GM23338 (cell line): ENCODE measurements around the gene RIT2.

Experiments used
- CTCF ChIP-seq, 2 experiments: fragments of 200-600 bp in 1 of 2; sonication (generic) in 1 of 2; conservative IDR thresholded peaks; 2 replicates each; pipeline versions ENCODE4 v1.5.1 to v1.6.1; 2016 to 2017; ENCODE audit warnings: antibody characterized with exemption in 2 of 2, low read depth in 2 of 2, mild to moderate bottlenecking in 2 of 2, moderate library complexity in 1 of 2
- ETS1 ChIP-seq: IDR thresholded peaks from 2 replicates; pipeline ENCODE4 v1.6.1; 2016; ENCODE audit warnings: antibody characterized with exemption
- EZH2phosphoT487 ChIP-seq: fragments of 200-600 bp; sonication (generic); IDR thresholded peaks from one replicate; pipeline ENCODE4 v1.8.1; 2018; ENCODE audit warnings: antibody characterized with exemption; ENCODE audit not compliant: unreplicated experiment
- POLR2AphosphoS5 ChIP-seq: IDR thresholded peaks from 2 replicates; pipeline ENCODE4 v1.6.1; 2016; ENCODE audit warnings: antibody characterized with exemption, low read depth
- ZNF114 ChIP-seq: fragments of 250-450 bp; sonication (Bioruptor Pico); IDR thresholded peaks from 2 replicates; pipeline ENCODE4 v1.5.0; 2020; ENCODE audit warnings: mild to moderate bottlenecking, moderate library complexity

- TF ChIP-seq CTCF (conservative IDR thresholded peaks at IDR 0.05; ENCODE audit: low read depth in 2 of 2) = no peak
- TF ChIP-seq ETS1 = no peak
- no peak for TF ChIP-seq ZNF114 (CRISPR knock-in tag)
- TF ChIP-seq POLR2AphosphoS5 = no peak
- TF ChIP-seq EZH2phosphoT487 = no peak
These were observed 214.3 kb downstream of the RIT2 start for GRCh38 chr18:42901161-42901560.
